ENCODE results near the gene OR56A4. TPM values are rescaled to one million over a fixed set of nuclear protein-coding genes. Genes with fewer than 3 reads are reported as not detected.

Gene OR56A4
- total and polyA plus RNA-seq, 9 donors, result 0.07 to 0.10 TPM; not detected in 7

GRCh38 chr11:6013042-6013441 is 6.3 kb upstream of the OR56A4 start:
- Histone ChIP-seq H3K27ac (no peak overlapping the region), H3K27me3 (no peaks in the 10 kb centered on the region), H3K36me3 (no peaks in the 10 kb centered on the region), H3K4me1 (ENCODE audit: insufficient read depth) (no peaks in the 10 kb centered on the region), H3K4me3 (no peak overlapping the region), H3K9me3 (no peaks in the 10 kb centered on the region)
- no peak for TF ChIP-seq EP300 (IDR thresholded peaks at IDR 0.05)
- TF ChIP-seq, protein P1, sequence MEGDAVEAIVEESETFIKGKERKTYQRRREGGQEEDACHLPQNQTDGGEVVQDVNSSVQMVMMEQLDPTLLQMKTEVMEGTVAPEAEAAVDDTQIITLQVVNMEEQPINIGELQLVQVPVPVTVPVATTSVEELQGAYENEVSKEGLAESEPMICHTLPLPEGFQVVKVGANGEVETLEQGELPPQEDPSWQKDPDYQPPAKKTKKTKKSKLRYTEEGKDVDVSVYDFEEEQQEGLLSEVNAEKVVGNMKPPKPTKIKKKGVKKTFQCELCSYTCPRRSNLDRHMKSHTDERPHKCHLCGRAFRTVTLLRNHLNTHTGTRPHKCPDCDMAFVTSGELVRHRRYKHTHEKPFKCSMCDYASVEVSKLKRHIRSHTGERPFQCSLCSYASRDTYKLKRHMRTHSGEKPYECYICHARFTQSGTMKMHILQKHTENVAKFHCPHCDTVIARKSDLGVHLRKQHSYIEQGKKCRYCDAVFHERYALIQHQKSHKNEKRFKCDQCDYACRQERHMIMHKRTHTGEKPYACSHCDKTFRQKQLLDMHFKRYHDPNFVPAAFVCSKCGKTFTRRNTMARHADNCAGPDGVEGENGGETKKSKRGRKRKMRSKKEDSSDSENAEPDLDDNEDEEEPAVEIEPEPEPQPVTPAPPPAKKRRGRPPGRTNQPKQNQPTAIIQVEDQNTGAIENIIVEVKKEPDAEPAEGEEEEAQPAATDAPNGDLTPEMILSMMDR (IDR thresholded peaks at IDR 0.05), result no peak
- TF ChIP-seq POLR2A (IDR thresholded peaks at IDR 0.05), result no peak
- DNase-seq, result no peak
- 90% methylated on average over 2 to 3 of the region's 3 CpGs; no CpG with 5 or more reads in 1 of the 3 donors for WGBS, 3 donors
- intact Hi-C loops (cut with DNase I), result no loop called here

- 75 to 82% (median 76%) methylated on average over 4 of the region's 4 CpGs for WGBS, 3 donors
- Histone ChIP-seq H3K27me3 (no peaks in the 10 kb centered on the region), H3K9me3 (no peaks in the 10 kb centered on the region), H3K4me3 (no peak overlapping the region), H3K27ac (no peak overlapping the region), H3K4me1 (ENCODE audit: insufficient read depth) (no peaks in the 10 kb centered on the region), H3K36me3 (no peaks in the 10 kb centered on the region)
- intact Hi-C loops (cut with DNase I), result no loop called here
- no peak for DNase-seq
- TF ChIP-seq EP300 (IDR thresholded peaks at IDR 0.05), result no peak
These were observed 5.4 kb upstream of the OR56A4 start for GRCh38 chr11:6012035-6012668.

GRCh38 chr11:6006395-6006794 is 351 bp downstream of the OR56A4 start:
- no peaks in the 10 kb centered on the region for H3K27me3 ChIP-seq
- H3K4me1 ChIP-seq (ENCODE audit: insufficient read depth), result no peaks in the 10 kb centered on the region
- no peak overlapping the region for H3K4me3 ChIP-seq
- H3K27ac ChIP-seq, result no peak overlapping the region
- intact Hi-C loops (cut with DNase I), result no loop called here
- TF ChIP-seq EP300 (IDR thresholded peaks at IDR 0.05) (no peak), POLR2A (IDR thresholded peaks at IDR 0.05) (no peak)
- TF ChIP-seq, protein P1 (IDR thresholded peaks at IDR 0.05), result no peak
- no peaks in the 10 kb centered on the region for H3K36me3 ChIP-seq
- H3K9me3 ChIP-seq, result no peaks in the 10 kb centered on the region
- no peak for DNase-seq

GRCh38 chr11:6002202-6002699 is 4.5 kb downstream of the OR56A4 start:
- no peaks in the 10 kb centered on the region for H3K4me1 ChIP-seq (ENCODE audit: insufficient read depth)
- 64 to 68% (median 66%) methylated on average over 7 of the region's 7 CpGs for WGBS, 3 donors
- no peaks in the 10 kb centered on the region for H3K27me3 ChIP-seq
- H3K9me3 ChIP-seq, result no peaks in the 10 kb centered on the region
- intact Hi-C loops (cut with DNase I), result no loop called here
- H3K4me3 ChIP-seq, result no peak overlapping the region
- no peak for TF ChIP-seq EP300 (IDR thresholded peaks at IDR 0.05)
- TF ChIP-seq, protein P1 (IDR thresholded peaks at IDR 0.05), result no peak
- no peak for TF ChIP-seq POLR2A (IDR thresholded peaks at IDR 0.05)
- no peaks in the 10 kb centered on the region for H3K36me3 ChIP-seq
- no peak overlapping the region for H3K27ac ChIP-seq
- DNase-seq, result no peak

DNA sequence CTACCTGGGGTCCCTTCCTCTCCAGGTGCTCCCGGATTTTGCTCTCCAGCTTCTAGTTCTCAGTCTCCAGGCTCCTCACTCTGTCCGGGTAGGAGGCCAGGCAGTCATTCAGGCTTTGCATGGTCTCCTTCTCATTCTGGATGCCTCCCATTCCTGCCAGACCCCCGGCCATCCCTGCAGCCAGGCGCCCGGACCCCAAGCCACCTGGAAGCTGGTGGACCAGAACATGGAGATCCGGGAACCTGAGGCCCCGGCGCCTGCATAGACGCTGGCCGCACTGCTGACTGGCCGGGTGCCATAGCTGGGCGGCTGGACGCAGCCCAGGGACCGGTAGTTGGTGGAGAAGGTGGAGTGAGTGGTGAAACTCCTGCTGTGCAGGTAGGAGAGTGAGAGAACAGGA is 12.0 kb downstream of the OR56A4 start:
- Histone ChIP-seq H3K4me1 (ENCODE audit: insufficient read depth) (no peaks in the 10 kb centered on the region), H3K36me3 (no peaks in the 10 kb centered on the region), H3K27ac (no peak overlapping the region), H3K9me3 (no peaks in the 10 kb centered on the region), H3K27me3 (no peaks in the 10 kb centered on the region), H3K4me3 (no peak overlapping the region)
- TF ChIP-seq, protein P1 (IDR thresholded peaks at IDR 0.05), result no peak
- no peak for TF ChIP-seq POLR2A (IDR thresholded peaks at IDR 0.05)
- no peak for TF ChIP-seq EP300 (IDR thresholded peaks at IDR 0.05)
- 84 to 92% (median 85%) methylated on average over 14 of the region's 14 CpGs for WGBS, 3 donors
- DNase-seq, result no peak
- intact Hi-C loops (cut with DNase I), result no loop called here
